ENCODE results near the gene TRPM6.

Gene TRPM6

GRCh38 chr9:74920944-74921626 lies 33.4 kb upstream of the TRPM6 start:
- 93% methylated on average over 1 of the region's 3 CpGs for WGBS
- no peak overlapping the region for H3K4ac ChIP-seq (ENCODE audit: low read depth in 1 of 2, low read length in 2 of 2)
- H3K23ac ChIP-seq (ENCODE audit: low read length in 2 of 2): no peak overlapping the region
- H2BK12ac ChIP-seq (ENCODE audit: low read length in 2 of 2): no peak overlapping the region
- no peak overlapping the region for H2BK15ac ChIP-seq (ENCODE audit: low read depth, poor library complexity, severe bottlenecking)
- H3K27ac ChIP-seq (ENCODE audit: low read length, poor library complexity, severe bottlenecking): no peak overlapping the region
- DNase-seq: no peak
- no peak overlapping the region for H3K4me2 ChIP-seq (ENCODE audit: low read length, poor library complexity, severe bottlenecking)
- H2AFZ ChIP-seq (ENCODE audit: low read depth, low read length): no peak overlapping the region
- H4K91ac ChIP-seq (ENCODE audit: low read length): no peak overlapping the region
- no peak overlapping the region for H3K14ac ChIP-seq (ENCODE audit: low read length in 2 of 2)
- H3K27me3 ChIP-seq (ENCODE audit: control insufficient read depth in 1 of 2, insufficient read depth in 1 of 2, low read length in 2 of 2): no peaks in the 10 kb centered on the region
- H3K9ac ChIP-seq (ENCODE audit: low read length): no peak overlapping the region
- no peaks in the 10 kb centered on the region for H3K9me3 ChIP-seq (ENCODE audit: control insufficient read depth, low read length)
- no peak overlapping the region for H2BK120ac ChIP-seq (ENCODE audit: low read depth, low read length)
- no peak overlapping the region for H2AK5ac ChIP-seq (ENCODE audit: low read length, severe bottlenecking)
- no peak overlapping the region for H3K18ac ChIP-seq (ENCODE audit: low read depth in 1 of 2, low read length in 2 of 2)
- H3K36me3 ChIP-seq (ENCODE audit: control insufficient read depth in 1 of 2, insufficient read depth in 2 of 2, low read depth in 1 of 2, low read length in 2 of 2): no peaks in the 10 kb centered on the region
- H3K79me1 ChIP-seq (replicated peaks; ENCODE audit: low read length, poor library complexity, severe bottlenecking): no peaks in the 10 kb centered on the region
- H4K8ac ChIP-seq (ENCODE audit: low read length): no peak overlapping the region
- H3K4me1 ChIP-seq (ENCODE audit: control insufficient read depth, insufficient read depth, low read depth, low read length): no peaks in the 10 kb centered on the region
- H2BK5ac ChIP-seq (ENCODE audit: low read depth, low read length, poor library complexity, severe bottlenecking): no peak overlapping the region
- H3K4me3 ChIP-seq (ENCODE audit: insufficient read depth in 1 of 2, low read depth in 1 of 2, low read length in 2 of 2): no peak overlapping the region

DNA sequence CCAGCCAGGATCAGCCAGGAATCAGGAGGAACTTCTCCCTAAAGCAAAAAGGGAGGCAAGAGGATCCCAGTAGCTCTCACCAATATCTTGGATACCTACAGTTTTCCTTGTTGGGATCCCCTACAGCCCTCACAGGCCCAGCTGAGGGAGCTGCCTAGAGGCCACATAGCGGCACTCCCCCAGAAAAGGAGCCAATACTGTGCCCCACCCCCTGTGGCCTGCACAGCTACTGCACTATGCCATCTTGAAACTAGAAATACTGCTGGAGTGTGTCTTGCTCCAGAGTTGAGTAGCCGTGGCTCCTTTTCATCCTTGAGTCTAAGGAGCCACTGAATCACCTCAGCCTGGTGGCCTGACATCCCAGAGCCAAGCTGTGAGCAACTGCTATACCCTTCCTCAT lies 22.3 kb upstream of the TRPM6 start:
- H3K27me3 ChIP-seq (ENCODE audit: control insufficient read depth in 1 of 2, insufficient read depth in 1 of 2, low read length in 2 of 2): peaks cover 0 to 12% of the 10 kb centered on the region in 2 experiments

DNA sequence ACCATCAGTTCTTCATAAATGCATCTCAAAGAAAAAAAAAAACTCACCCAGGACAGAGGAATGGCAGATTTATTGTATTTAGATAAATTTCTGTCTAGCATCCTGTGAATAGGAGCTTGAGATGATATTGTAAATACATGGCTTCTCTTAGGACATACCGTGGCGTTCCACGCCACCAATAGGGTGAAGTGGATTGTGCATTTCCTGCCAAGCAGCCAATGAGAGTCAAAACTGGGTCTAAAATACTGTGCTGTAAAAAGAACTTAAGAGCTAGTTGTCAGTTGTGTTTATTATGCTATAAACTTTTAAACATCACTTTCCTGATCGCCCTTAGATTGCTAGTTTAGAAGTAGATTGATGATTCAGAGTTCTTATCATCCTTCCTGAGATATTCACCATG lies 20.9 kb upstream of the TRPM6 start:
- H4K91ac ChIP-seq (ENCODE audit: low read length): no peak overlapping the region
- H3K27me3 ChIP-seq (ENCODE audit: control insufficient read depth in 1 of 2, insufficient read depth in 1 of 2, low read length in 2 of 2): peaks cover 0 to 12% of the 10 kb centered on the region in 2 experiments
- H2BK120ac ChIP-seq (ENCODE audit: low read depth, low read length): no peak overlapping the region
- 78% methylated on average over 4 of the region's 4 CpGs for WGBS
- no peak overlapping the region for H4K8ac ChIP-seq (ENCODE audit: low read length)
- no peak overlapping the region for H2BK5ac ChIP-seq (ENCODE audit: low read depth, low read length, poor library complexity, severe bottlenecking)
- H3K4me3 ChIP-seq (ENCODE audit: insufficient read depth in 1 of 2, low read depth in 1 of 2, low read length in 2 of 2): no peak overlapping the region
- H3K4me1 ChIP-seq (ENCODE audit: control insufficient read depth, insufficient read depth, low read depth, low read length): no peaks in the 10 kb centered on the region
- H3K36me3 ChIP-seq (ENCODE audit: control insufficient read depth in 1 of 2, insufficient read depth in 2 of 2, low read depth in 1 of 2, low read length in 2 of 2): no peaks in the 10 kb centered on the region
- no peaks in the 10 kb centered on the region for H3K79me1 ChIP-seq (replicated peaks; ENCODE audit: low read length, poor library complexity, severe bottlenecking)
- H2AK5ac ChIP-seq (ENCODE audit: low read length, severe bottlenecking): no peak overlapping the region
- H3K18ac ChIP-seq (ENCODE audit: low read depth in 1 of 2, low read length in 2 of 2): no peak overlapping the region
- no peak overlapping the region for H3K4me2 ChIP-seq (ENCODE audit: low read length, poor library complexity, severe bottlenecking)
- H3K9ac ChIP-seq (ENCODE audit: low read length): no peak overlapping the region
- H3K9me3 ChIP-seq (ENCODE audit: control insufficient read depth, low read length): no peaks in the 10 kb centered on the region
- no peak overlapping the region for H3K14ac ChIP-seq (ENCODE audit: low read length in 2 of 2)
- no peak overlapping the region for H3K27ac ChIP-seq (ENCODE audit: low read length, poor library complexity, severe bottlenecking)
- H3K4ac ChIP-seq (ENCODE audit: low read depth in 1 of 2, low read length in 2 of 2): no peak overlapping the region
- H3K23ac ChIP-seq (ENCODE audit: low read length in 2 of 2): no peak overlapping the region
- no peak overlapping the region for H2BK15ac ChIP-seq (ENCODE audit: low read depth, poor library complexity, severe bottlenecking)
- no peak overlapping the region for H2AFZ ChIP-seq (ENCODE audit: low read depth, low read length)
- no peak overlapping the region for H2BK12ac ChIP-seq (ENCODE audit: low read length in 2 of 2)
- DNase-seq: no peak

More for the DNA sequence above, 22.3 kb upstream of the TRPM6 start:
- no peak overlapping the region for H2BK120ac ChIP-seq (ENCODE audit: low read depth, low read length)
- H3K79me1 ChIP-seq (replicated peaks; ENCODE audit: low read length, poor library complexity, severe bottlenecking): no peaks in the 10 kb centered on the region
- no peak overlapping the region for H3K14ac ChIP-seq (ENCODE audit: low read length in 2 of 2)
- no peak overlapping the region for H3K4ac ChIP-seq (ENCODE audit: low read depth in 1 of 2, low read length in 2 of 2)
- H2BK5ac ChIP-seq (ENCODE audit: low read depth, low read length, poor library complexity, severe bottlenecking): no peak overlapping the region
- H3K18ac ChIP-seq (ENCODE audit: low read depth in 1 of 2, low read length in 2 of 2): no peak overlapping the region
- H3K4me2 ChIP-seq (ENCODE audit: low read length, poor library complexity, severe bottlenecking): no peak overlapping the region
- H3K9ac ChIP-seq (ENCODE audit: low read length): no peak overlapping the region
- no peak for DNase-seq
- H2AFZ ChIP-seq (ENCODE audit: low read depth, low read length): no peak overlapping the region
- no peaks in the 10 kb centered on the region for H3K4me1 ChIP-seq (ENCODE audit: control insufficient read depth, insufficient read depth, low read depth, low read length)
- no peaks in the 10 kb centered on the region for H3K9me3 ChIP-seq (ENCODE audit: control insufficient read depth, low read length)
- H3K36me3 ChIP-seq (ENCODE audit: control insufficient read depth in 1 of 2, insufficient read depth in 2 of 2, low read depth in 1 of 2, low read length in 2 of 2): no peaks in the 10 kb centered on the region
- no peak overlapping the region for H3K4me3 ChIP-seq (ENCODE audit: insufficient read depth in 1 of 2, low read depth in 1 of 2, low read length in 2 of 2)
- H2BK12ac ChIP-seq (ENCODE audit: low read length in 2 of 2): no peak overlapping the region
- WGBS: 74% methylated on average over 2 of the region's 2 CpGs
- H3K27ac ChIP-seq (ENCODE audit: low read length, poor library complexity, severe bottlenecking): no peak overlapping the region
- H2AK5ac ChIP-seq (ENCODE audit: low read length, severe bottlenecking): no peak overlapping the region
- no peak overlapping the region for H4K8ac ChIP-seq (ENCODE audit: low read length)
- H3K23ac ChIP-seq (ENCODE audit: low read length in 2 of 2): no peak overlapping the region
- H4K91ac ChIP-seq (ENCODE audit: low read length): no peak overlapping the region
- no peak overlapping the region for H2BK15ac ChIP-seq (ENCODE audit: low read depth, poor library complexity, severe bottlenecking)

GRCh38 chr9:74907085-74907484 lies 19.4 kb upstream of the TRPM6 start:
- WGBS: 92% methylated on average over 3 of the region's 3 CpGs
- Histone ChIP-seq H3K14ac (ENCODE audit: low read length in 2 of 2) (no peak overlapping the region), H3K9ac (ENCODE audit: low read length) (no peak overlapping the region), H3K4me2 (ENCODE audit: low read length, poor library complexity, severe bottlenecking) (no peak overlapping the region), H2BK12ac (ENCODE audit: low read length in 2 of 2) (no peak overlapping the region), H2BK120ac (ENCODE audit: low read depth, low read length) (no peak overlapping the region), H4K8ac (ENCODE audit: low read length) (no peak overlapping the region), H3K27me3 (ENCODE audit: control insufficient read depth in 1 of 2, insufficient read depth in 1 of 2, low read length in 2 of 2) (peaks cover 0 to 12% of the 10 kb centered on the region in 2 experiments), H3K36me3 (ENCODE audit: control insufficient read depth in 1 of 2, insufficient read depth in 2 of 2, low read depth in 1 of 2, low read length in 2 of 2) (no peaks in the 10 kb centered on the region), H2BK15ac (ENCODE audit: low read depth, poor library complexity, severe bottlenecking) (no peak overlapping the region), H3K4me1 (ENCODE audit: control insufficient read depth, insufficient read depth, low read depth, low read length) (no peaks in the 10 kb centered on the region), H4K91ac (ENCODE audit: low read length) (no peak overlapping the region), H3K27ac (ENCODE audit: low read length, poor library complexity, severe bottlenecking) (no peak overlapping the region), H3K23ac (ENCODE audit: low read length in 2 of 2) (no peak overlapping the region), H3K9me3 (ENCODE audit: control insufficient read depth, low read length) (no peaks in the 10 kb centered on the region), H3K79me1 (replicated peaks; ENCODE audit: low read length, poor library complexity, severe bottlenecking) (no peaks in the 10 kb centered on the region), H3K18ac (ENCODE audit: low read depth in 1 of 2, low read length in 2 of 2) (no peak overlapping the region), H3K4me3 (ENCODE audit: insufficient read depth in 1 of 2, low read depth in 1 of 2, low read length in 2 of 2) (no peak overlapping the region), H2AK5ac (ENCODE audit: low read length, severe bottlenecking) (no peak overlapping the region), H2AFZ (ENCODE audit: low read depth, low read length) (no peak overlapping the region), H2BK5ac (ENCODE audit: low read depth, low read length, poor library complexity, severe bottlenecking) (no peak overlapping the region), H3K4ac (ENCODE audit: low read depth in 1 of 2, low read length in 2 of 2) (no peak overlapping the region)
- DNase-seq: no peak
